GM12874 (cell line): ENCODE results near the gene RIC8B.

ENCODE experiments used
- CTCF ChIP-seq: IDR thresholded peaks from 2 replicates; pipeline ENCODE4 v1.5.1; 2011; ENCODE audit warnings: low read depth, mild to moderate bottlenecking, control low read depth, low read length, moderate library complexity; ENCODE audit not compliant: insufficient read depth

RIC8B gene

GRCh38 chr12:106771425-106771824 lies 3.1 kb upstream of the RIC8B start:
- TF ChIP-seq CTCF, result no peak

GRCh38 chr12:106773286-106774004 lies 1.0 kb upstream of the RIC8B start:
- TF ChIP-seq CTCF, result no peak

DNA sequence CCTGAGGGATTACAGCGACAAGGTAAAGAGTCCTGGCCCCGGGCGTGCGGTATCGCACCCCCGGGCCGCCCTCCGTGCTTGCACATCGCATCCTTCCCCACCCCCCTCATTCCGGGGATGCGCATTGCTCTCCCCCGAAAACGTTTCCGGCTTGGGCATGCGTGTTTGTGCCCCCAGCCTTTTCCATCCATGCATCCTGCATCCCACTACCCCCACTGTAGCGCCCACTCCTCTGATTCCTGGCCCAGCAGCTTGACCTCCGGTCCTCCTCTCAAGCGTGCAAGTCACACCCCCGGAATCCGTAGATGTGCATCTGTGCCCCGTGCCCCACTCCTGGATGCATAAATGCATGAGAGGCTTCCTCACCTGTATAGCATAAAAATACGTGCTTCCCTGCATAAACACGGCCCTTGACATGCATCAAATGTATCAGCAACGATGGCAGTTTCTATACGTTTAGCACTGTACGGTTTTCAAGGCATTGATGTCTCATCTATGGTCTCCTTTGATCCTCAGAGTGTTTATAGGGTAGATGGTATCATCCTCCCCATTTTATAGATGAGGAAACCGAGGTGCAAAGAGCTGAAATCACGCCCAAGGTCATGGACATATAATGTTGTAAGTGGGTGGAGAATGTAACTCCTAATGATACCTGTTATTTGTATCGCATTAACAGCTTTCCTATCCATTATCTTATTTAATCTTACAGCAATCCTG lies 484 bp downstream of the RIC8B start:
- no peak for TF ChIP-seq CTCF

DNA sequence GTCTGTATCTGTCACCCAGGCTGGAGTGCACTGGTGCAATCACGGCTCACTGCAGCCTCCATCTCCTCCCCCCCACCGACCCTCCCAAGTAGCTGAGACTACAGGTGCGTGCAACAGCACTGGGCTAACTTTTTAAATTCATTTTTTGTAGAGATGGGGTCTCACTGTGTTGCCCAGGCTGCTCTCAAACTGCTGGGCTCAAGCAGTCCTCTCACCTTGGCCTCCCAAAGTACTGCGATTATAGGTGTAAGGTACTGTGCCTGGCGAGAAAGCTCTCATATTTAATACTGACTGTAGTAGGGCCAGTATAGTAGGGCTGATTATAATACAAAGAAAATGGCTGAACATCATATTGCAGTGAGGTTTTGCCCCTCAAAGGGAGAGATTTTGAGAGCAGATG lies 2.4 kb downstream of the RIC8B start:
- no peak for TF ChIP-seq CTCF

GRCh38 chr12:106780010-106780631 lies 5.6 kb downstream of the RIC8B start:
- TF ChIP-seq CTCF, result no peak

GRCh38 chr12:106782619-106783018 lies 8.1 kb downstream of the RIC8B start:
- no peak for TF ChIP-seq CTCF

DNA sequence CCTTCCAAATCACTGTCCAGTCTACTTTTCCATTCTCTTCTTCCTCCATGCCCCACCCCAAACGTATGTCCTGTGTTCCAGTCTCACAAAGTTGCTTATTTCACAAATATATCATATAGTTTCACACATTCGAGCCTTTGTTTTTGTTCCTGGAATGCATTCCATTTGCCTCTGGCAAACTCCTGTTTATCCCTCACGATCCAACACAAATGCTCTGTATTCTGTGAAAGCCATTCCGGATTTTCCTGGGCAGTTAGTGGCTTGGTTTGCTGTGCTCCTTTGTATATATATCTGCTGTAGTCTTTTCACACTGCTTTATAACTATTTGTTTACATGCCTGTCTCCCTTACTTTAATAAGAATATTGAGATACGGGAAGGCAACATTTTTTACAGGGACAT lies 9.0 kb downstream of the RIC8B start:
- TF ChIP-seq CTCF, result no peak
